HG03565 (cell line): ENCODE data around the gene MYZAP.

Experiments used
- ATAC-seq: cut with Tn5 transposase; IDR thresholded peaks from one replicate; pipeline ENCODE4 v1.9.1; 2021; ENCODE audit warnings: mild to moderate bottlenecking, moderate library complexity; ENCODE audit not compliant: unreplicated experiment

MYZAP gene

GRCh38 chr15:57691082-57691481 is 99.4 kb downstream of the MYZAP start:
- ATAC-seq, result no peak

- no peak for ATAC-seq
These were observed 101.0 kb downstream of the MYZAP start for GRCh38 chr15:57692709-57693108.

DNA sequence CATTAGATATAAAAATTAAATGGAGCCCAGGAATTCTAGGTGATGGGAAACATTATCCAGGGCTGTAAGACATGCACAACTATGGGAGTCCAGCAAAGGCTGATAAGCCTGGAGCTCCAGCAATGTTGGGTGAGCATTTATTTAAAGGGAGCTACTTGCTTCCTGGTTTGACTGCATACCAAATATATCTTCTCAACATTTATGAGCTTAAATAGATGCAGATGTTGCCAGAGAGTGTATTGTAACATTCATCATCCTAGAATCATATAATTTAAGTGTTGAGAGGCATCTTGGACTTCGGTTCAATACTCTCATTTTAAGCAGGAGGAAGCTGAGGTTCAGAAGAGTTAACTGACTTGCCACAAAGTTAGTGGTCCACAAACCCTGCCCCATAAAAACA is 102.6 kb downstream of the MYZAP start:
- ATAC-seq, result no peak

DNA sequence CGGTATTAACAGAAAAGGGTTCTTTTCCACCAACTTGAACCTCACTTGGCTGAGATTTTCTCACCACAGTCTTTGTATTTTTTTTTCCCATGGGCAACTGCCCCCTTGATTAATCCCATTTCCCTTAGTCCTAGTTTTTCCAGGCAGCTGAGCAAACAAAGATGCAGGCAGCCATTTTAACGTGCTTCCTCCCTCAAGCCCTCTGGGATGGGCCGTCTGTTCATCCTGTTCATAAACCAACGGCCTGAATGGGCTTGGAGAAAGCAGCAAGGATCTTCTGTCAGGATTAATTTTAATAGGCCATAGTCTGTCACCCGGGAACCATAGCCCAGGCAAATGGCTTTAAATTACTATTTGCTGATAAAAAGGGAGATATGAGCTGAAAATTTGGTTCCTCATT is 104.4 kb downstream of the MYZAP start:
- ATAC-seq, result no peak

- no peak for ATAC-seq
These were observed 105.9 kb downstream of the MYZAP start for GRCh38 chr15:57697588-57697987.

DNA sequence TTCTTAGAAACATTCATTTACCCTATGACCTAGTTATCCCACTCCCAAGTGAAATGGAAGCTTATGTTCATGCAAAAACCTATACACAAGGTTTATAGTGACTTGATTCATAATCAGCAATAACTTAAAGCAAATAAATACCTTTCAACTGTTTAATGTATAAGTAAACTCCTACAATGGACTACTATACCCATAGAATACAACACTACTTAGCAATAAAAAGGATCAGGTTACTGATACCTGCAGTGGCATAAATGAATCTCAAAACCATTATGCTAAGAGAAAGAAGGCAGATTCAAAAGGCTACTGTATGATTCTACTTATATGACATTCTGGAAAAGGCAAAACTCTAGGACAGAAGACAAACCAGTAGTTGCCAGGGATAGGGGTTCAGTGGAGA is 106.5 kb downstream of the MYZAP start:
- ATAC-seq, result no peak

DNA sequence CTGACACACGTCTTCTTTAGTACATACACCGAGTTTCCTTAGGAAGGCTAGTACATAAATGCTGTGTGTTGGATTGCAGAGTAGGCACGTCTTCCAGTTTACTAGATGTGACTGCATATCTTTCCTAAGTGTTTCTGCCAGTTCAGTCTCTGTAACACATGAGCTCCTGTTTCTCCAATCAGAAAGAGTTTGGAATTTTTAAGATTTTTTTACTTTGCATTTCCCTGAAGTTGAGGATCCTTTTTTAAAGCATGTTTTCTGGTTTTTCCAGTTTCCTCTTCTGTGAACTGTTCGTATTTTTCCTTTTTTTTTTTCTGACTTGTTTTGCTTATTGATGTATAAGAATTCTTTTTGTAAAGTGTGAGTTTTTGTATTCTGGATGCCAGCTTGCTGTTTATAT is 107.3 kb downstream of the MYZAP start:
- no peak for ATAC-seq

GRCh38 chr15:57703387-57703786 is 111.7 kb downstream of the MYZAP start:
- no peak for ATAC-seq

DNA sequence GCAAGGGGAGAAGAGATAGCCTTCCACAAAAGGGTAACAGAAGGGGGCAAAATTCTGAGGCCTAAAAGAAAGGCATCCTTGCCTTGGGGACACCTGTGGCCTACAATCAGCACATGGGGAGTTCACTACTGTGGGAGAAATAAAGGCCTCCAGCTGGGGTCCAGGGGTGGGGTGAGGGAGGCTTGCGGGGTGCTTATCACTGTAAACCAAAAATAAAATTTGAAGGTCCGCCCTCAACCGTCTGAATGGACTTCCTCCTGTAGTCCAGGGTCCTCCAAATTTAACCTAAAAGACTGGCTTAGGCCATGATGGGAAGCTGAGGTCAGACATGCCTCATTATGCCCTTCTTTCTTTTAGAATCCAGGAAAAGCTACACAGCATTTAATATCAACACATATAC is 112.7 kb downstream of the MYZAP start:
- no peak for ATAC-seq

GRCh38 chr15:57705746-57706404 is 114.2 kb downstream of the MYZAP start:
- ATAC-seq, result no peak

- peak; percentile 95 for ATAC-seq
These were observed 114.9 kb downstream of the MYZAP start, which contains the start of gene POLR2M for GRCh38 chr15:57706405-57707209. Gene POLR2M, plus strand, starts transcription at chr15:57706714. Its CDS starts 129 bp downstream, at chr15:57706843.

GRCh38 chr15:57708047-57708446 is 116.3 kb downstream of the MYZAP start:
- no peak for ATAC-seq

DNA sequence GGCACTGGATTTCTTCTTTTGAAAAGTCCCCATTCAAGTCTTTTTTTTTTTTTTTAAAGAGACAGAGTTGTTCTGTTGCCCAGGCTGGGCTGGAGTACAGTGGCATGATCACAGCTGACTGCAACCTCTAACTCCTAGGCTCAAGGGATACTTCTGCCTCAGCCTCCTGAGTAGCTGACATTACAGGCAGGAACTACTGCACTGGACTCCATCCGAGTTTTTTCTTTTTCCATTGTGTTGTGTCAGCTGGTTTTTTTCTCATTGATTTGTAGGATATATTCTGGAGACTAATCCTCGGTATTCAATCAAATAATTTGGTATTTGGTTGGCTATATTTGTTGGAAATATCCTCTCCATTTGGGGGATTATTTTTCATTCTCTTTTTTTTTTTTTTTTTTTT is 126.6 kb downstream of the MYZAP start:
- no peak for ATAC-seq

GRCh38 chr15:57720867-57721266 is 129.2 kb downstream of the MYZAP start:
- ATAC-seq, result no peak

DNA sequence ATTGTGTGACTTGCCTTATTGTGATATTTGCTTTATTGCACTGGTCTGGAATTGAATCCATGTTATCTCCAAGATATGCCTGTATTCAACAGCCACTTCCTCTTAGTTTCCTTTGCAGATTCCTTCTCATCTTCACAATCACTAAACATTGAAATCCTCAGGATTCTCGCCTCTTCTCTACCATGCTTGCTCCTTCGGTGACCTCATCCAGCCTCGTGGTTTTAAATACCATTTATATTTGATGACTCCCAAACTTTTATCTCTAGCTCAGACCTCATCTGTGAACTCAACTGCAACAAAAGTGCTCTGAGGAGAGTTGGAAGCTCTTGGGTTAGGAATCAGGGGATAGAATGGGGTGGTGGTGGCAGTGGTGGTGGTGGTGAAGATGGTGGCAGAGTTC is 134.7 kb downstream of the MYZAP start:
- ATAC-seq, result no peak

GRCh38 chr15:57727031-57727430 is 135.3 kb downstream of the MYZAP start:
- no peak for ATAC-seq

- no peak for ATAC-seq
These were observed 136.7 kb downstream of the MYZAP start for GRCh38 chr15:57728436-57728835.

DNA sequence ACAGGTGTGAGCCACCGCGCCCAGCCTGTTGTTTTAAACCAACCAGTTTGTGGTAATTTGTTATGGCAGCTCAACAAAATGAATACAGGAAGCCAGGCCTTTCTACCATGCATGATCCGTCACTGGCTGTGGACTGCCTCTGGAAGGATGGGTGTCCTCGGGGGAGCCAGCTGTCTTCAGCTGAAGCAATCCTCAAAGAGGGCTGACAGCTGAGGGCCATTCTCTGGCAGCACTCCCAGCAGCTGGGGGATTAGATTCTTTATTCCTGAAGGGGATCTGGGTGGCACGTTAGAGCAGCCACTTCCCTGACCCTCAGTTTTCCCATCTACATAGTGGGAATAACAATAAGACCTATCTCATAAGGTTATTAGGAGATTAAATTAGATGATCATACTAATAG is 139.2 kb downstream of the MYZAP start:
- no peak for ATAC-seq

GRCh38 chr15:57731530-57732103 is 139.9 kb downstream of the MYZAP start:
- no peak for ATAC-seq

DNA sequence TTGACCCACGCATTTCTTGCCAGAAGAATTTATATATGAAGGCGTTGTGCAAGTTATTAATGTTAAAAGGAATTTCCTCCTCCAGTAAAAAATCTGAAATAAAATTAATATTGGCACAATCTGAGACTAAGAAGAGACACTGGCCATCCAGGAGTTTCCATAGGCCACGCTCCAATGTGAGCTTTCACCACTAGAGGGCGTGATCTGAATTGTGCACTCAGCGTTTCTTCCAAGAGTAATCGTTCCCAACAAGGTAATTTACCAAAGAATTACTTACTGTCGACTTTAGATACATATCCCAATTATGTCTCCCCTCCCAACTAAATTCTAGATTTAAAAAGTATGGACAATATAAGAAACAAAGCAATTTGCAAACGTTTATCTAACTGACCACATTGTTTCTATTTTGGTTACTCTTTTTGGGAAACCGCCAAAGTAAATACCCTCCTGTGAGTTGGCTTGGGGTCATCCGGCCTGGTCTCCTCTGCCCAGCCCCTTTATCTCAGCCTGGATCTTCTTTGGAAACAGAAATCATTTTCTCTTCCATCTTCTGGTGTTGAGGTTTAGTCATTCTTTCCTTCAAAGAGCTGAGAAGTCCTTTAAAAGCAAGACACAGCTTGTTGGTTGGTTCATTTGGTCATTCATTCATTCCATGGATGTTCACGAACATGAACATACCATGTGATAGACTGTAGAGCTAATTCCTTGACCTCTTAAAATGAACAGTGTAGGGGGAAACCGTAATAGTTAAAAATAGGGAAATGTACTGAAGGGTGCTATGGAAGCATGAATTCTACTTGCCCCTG is 141.0 kb downstream of the MYZAP start:
- no peak for ATAC-seq

DNA sequence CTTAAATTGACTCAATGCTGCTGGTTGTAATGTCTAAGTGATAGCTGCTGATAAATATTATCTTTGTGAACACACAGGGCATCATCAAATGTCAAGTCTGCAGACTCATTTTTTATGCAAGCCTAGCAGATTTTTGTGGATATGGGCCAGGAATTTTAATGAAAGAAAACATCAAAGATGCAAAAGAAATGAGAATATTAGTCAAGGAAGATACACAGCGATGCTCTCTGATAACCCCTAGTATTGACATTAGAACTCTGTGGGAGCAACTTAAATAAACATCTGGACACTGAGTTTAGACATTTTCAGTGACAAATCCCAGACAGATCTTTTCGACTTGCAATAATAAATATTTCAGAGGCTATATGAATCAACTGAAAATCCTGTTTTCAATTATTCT is 143.2 kb downstream of the MYZAP start:
- ATAC-seq, result no peak
